ENCODE measurements around the gene TAF4.

GRCh38 chr20:62027116-62027515 lies 38.6 kb downstream of the TAF4 start:
- TF ChIP-seq ESRRG (CRISPR knock-in tag; IDR thresholded peaks at IDR 0.05) (no peak), PATZ1 (CRISPR knock-in tag; IDR thresholded peaks at IDR 0.05; ENCODE audit: borderline replicate concordance) (no peak), ZNF565 (CRISPR knock-in tag; conservative IDR thresholded peaks at IDR 0.05; ENCODE audit: low read depth) (no peak), ZC3H10 (CRISPR knock-in tag; IDR thresholded peaks at IDR 0.05) (no peak), CREB5 (CRISPR knock-in tag; IDR thresholded peaks at IDR 0.05; ENCODE audit: low read depth) (no peak), RARB (CRISPR knock-in tag; IDR thresholded peaks at IDR 0.05) (no peak), TCF4 (CRISPR knock-in tag; IDR thresholded peaks at IDR 0.05; ENCODE audit: borderline replicate concordance) (no peak), ZNF8 (CRISPR knock-in tag; IDR thresholded peaks at IDR 0.05) (no peak), BACH2 (CRISPR knock-in tag; IDR thresholded peaks at IDR 0.05; ENCODE audit: borderline replicate concordance) (no peak), GLIS3 (CRISPR knock-in tag; IDR thresholded peaks at IDR 0.05) (no peak), ZFP3 (CRISPR knock-in tag; IDR thresholded peaks at IDR 0.05) (no peak), ZFP30 (CRISPR knock-in tag; IDR thresholded peaks at IDR 0.05) (no peak), ARNTL (CRISPR knock-in tag; IDR thresholded peaks at IDR 0.05; ENCODE audit: borderline replicate concordance, low read depth) (no peak)
